NB4 (cell line): Measurements from ENCODE around the gene BLOC1S4.

Experiments
- CTCF ChIP-seq: IDR thresholded peaks from one replicate; pipeline ENCODE4 v1.5.1; 2012; ENCODE audit warnings: low read depth, low read length
- POLR2A ChIP-seq: IDR thresholded peaks from 2 replicates; pipeline ENCODE4 v1.6.1; 2011; ENCODE audit warnings: mild to moderate bottlenecking; ENCODE audit not compliant: insufficient read length; ENCODE audit errors: extremely low read depth

- TF ChIP-seq CTCF (no peak), POLR2A (no peak)
These were observed 21.6 kb upstream of the BLOC1S4 start for GRCh38 chr4:6694177-6694901.
